GM18520 (cell line): Measurements from ENCODE around the gene SND1.
A peak's percentile ranks its signal among the peaks of the same experiment; 100 is the strongest.
"Not testable (repeated sequence)": the region's sequence is repeated elsewhere in the genome, so short reads cannot be mapped to it uniquely, and the experiment has no call there.

Source experiments
- ATAC-seq: cut with Tn5 transposase; IDR thresholded peaks from one replicate; pipeline ENCODE4 v1.9.1; 2021; ENCODE audit not compliant: unreplicated experiment

Gene SND1

DNA sequence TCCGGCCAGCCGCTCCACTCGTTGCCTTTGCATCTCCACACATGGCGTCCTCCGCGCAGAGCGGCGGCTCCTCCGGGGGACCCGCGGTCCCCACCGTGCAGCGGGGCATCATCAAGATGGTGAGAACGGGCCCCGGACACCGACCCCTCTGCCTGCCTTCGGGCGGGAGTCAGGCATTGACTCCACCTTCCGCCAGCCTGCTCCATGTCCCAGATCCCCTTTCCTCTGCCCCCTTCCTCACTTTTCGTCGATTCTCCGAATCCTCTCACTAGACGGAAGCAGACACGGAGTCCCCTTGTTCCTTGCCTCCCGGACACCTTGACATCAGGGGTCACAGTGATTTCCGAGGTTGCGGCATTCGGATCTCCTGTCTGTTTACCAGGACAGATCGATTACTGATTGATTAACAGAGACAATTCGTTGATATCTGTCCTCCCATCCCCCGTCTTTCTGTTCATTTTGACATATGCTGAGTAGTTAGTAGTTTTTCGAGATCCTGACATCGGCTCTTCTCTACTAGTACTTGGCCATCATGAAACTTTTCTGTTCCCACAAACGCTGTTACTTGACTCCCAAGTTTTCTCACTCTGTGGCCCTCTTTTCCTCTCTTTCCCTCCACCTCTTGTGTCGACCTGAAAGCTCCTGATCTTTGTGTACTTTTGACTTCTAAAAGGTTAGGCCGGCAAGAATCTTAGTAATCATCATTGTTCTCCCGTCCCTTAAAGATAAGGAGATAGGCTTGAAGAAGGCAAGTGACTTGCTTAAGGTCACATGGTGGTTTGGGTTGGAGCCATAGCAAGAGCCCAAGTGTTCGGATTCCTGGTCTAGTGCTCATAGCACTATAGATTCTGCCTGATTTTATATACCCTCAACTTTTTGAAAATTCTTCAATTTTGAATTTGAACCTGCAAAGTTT is 597 bp downstream of the SND1 start:
- ATAC-seq, result no peak

DNA sequence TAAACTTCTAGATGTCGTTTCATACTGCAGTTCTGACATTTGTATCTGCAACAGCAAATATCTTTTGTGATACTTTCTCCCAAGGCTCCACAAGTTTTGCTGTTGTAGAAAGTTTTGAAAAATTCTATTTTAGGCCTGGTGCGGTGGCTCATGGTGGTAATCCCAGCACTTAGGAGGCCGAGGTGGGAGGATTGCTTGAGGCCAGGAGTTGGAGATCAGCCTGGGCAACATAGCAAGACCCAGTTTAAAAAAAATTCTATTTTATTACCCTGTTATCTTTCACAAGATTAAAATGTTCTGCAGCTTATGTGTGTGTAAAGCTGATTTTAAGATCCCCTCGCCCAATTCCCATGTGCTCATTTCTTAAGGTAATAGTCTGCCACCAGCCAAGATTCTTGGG is 1.4 kb downstream of the SND1 start:
- no peak for ATAC-seq

DNA sequence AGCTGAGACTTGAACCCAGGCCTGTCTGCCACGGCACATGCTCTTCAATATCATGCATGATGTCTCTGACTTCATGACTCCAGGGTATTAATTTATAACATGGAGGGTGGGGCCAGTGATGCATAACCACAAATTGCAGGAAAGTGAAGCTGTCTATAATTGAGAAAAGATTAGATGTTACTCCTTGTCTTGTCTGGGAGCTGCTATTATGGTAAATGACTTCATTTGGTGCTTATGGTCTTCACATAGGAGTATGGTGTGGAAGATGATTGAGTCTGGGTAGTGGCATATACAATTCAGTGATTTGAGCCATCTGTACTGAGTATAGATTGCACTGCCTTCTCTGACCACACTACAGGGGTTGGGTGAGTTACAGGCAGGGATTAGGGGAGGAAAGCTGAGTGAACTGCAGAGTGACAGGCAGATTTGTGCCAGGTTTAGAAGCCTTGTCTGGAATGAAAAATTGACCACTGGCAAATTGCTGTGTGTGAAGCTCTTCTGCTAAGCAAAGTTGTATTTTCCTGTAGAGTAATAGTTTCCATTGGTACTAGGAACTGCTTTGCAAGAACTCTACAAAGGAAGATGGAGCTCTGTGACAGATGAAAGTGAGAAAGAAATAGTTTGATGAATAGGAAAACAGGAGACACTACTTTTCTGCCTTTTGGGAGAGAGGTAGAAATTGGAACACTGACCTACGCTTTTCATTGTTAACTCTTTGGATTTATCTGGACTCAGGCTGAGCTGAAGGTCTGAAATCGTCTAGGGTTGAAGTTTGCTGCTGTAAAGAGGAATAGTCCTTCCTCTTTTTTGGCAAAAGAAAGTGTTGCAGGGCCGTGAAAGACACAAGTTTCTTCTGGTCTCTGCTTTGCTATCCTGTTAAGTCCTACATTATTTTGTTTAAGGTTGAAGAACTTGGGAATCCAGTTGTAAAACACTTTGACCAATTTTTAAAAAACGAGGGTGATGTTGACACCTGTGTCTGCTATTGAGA is 2.7 kb downstream of the SND1 start:
- no peak for ATAC-seq

DNA sequence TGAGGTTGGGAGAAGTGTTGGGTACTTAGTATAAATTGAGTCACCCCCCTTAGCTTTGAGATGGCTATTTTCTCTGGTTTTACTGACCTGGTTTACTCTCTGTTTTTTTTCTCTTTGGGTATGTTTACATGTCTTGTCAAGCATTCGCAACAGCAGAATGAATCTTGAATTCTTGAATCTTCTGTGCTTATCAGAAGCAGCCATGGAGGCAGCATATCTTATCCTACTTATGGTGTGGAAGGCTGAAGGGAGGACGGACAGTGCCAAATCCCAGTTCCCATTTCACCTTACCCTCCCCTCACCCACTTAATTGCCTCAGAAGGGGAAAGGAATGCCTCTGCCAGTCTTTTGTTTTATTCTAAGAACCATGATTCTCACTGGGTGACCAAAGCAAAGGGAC is 3.7 kb downstream of the SND1 start:
- no peak for ATAC-seq

DNA sequence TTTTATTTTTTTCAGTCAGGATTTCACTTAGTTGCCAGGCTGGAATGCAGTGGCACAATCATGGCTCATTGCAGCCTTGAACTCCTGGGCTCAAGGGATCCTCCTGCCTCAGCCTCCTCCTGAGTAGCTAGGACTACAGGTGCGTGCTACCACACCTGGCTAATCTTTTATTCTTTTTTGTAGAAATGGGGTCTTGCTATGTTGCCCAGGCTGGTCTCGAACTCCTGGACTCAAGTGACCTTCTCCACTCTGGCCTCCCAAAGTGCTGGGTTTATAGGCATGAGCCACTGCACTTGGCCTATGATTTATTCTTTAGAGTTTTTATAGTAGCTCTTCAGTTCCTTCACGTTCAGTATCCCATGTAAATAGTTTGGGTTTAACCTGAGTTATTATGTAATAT is 5.5 kb downstream of the SND1 start:
- ATAC-seq, result no peak

DNA sequence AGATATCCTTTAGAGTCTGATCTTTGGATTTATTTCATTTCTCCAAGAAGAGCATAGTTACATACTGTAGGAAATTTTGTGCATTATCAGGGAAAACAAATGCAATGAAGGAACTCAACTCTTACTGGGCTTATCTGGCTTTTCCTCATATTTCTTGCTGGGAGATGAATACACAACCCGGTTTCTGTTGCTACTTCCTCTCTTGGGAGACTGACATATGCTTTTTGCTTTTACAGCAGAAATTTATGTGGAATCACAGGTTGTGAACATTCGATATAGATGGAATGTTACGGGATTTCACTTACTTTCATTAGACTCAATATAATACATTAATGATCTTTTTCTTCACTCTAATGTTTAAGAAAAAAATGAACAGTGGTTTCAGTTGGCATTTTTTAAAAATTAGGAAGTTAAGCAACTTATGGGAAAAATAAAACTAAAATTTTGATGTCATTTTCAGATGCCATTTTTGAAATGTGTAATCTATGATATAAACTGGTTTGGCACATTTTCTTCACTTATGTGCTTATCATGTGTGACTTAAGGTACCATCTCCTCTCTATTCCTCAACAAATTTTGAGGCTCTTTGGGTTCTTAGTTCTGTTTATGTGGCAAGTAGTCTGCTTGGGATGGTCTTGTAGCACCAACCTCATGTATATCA is 7.1 kb downstream of the SND1 start:
- no peak for ATAC-seq

DNA sequence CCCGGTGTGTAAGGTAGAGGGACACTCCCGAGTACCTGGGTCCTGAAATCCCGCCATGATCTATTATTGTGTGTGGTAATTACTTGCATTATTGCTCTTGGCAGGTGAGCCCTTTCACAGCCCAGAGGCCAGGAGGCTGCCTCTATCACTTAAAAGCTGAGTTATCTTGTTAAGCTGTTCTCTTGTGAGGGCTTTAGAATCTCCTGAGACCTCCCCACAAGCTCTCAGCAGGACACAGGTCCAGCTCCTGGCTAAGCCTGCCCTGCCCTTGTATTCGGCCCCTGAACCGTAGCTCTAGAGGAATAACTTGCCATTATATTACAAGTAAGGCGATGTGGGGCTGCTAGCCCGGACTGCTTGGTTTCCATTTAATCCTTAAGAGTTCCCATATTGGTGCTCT is 13.9 kb downstream of the SND1 start:
- no peak for ATAC-seq

DNA sequence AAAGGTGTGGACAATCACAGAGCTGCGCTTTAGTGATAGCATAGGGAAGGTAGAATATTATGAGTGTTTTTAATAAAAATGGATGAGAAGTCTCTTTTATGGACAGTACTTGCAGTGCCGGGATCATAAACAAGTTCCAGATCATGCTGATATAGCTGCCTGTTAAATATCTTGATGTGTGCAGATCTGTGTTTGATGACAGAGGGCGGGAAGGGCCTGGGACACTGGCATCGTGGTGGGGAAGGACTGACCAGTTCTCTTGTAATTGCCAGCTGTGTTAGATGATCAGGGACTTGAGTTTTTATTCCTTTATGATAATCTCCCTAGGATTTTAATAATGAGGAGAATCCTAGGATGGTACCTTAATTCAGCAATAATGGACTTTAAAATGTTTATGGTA is 14.6 kb downstream of the SND1 start:
- no peak for ATAC-seq

DNA sequence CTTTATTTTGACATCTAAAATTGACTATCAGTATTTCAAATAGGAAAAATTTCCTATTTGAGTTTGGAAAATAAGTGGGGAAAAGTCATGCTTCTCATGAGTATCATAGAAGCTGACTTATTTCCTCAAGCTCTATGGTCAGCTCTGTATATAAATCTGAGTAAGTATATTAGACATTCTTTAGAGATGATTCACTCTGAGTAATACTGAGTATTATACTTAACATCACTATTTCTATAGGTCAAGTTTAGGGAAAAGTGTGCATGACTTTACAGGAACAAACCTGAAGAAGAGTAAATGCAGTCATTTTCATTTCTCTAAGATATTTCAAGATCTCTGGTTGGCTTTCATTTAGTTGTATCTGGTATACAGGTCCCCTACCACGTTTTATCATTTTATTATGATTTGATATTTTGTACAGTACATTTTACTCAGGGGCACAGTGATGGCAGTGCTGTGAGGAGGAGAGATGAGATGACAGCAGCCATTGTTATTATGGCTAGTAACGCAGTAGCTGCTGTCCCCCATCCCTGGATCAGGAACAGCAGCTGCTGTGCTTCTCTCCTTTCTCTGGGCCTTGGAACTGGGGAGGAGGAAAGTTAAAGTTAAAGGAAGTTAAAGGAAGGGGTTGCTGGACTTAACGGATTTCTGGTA is 15.2 kb downstream of the SND1 start:
- ATAC-seq, result peak; percentile 55

DNA sequence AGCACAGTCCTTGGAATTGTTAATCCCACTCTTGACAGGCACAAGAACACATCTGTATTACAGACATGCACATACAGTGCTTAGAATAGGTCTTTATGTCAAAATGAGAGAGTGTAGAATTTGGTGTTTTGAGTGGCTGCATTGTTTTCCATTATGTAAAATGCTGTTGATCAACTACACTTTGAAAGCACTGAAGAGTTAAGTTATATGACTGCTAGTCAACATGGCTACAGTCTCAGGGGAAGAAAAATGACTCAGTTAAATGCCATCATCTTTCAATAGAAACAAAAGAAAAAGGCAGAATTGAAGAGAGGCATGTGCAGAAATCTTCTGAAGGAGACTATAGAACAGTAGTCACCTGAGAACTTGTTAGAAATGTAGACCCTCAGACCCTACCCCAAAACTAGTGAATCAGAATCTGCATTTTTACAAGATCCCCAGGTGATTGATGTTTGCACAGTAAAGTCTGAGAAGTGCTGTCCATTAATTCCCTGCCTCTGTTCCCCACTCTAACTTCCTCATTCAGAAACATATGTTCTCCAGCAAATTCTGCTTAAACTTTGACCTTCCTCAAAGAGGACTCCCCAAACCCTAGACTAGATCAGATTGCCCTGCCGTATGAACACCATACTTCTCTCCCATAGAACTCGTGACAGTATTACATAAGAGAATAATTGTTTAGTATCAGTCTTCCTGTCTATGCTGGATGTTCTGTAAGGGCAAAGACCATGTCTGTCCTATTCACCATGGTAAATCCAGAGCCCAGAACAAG is 16.0 kb downstream of the SND1 start:
- no peak for ATAC-seq

DNA sequence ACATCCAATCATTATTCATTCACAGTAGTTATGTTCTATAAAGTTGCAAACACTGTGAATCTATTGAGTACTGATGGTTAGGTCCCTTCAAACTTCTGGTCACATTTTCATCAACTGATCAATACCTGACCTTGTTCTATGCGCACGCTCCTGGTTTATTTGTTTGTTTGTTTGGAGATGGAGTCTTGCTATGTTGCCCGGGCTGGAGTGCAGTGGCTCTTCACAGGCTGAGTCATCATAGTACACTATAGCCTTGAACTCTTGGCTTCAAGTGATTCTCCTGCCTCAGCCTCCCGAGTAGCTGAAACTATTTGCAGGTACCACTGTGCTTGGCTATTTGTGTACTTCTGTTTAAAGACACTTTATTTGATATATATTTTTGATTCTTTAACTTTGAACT is 19.3 kb downstream of the SND1 start:
- no peak for ATAC-seq

DNA sequence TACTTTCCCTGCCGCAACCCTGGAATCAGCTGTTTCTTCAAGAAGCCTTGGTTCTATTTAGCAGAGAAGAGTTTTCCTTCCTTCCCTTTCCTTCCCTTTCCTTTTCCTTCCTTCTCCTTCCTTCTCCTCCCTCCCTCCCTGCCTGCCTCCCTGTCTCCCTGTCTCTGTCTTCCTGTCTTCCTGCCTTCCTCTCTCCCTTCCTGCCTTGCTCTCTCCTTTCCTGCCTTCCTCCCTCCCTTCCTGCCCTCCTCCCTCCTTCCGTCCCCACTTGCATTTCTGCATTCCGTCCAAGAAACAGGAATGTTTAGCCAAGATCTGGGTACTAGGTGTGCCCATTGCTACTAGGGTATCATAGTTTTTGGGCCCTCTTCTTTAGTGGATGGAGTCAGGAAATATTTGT is 21.9 kb downstream of the SND1 start:
- no peak for ATAC-seq

DNA sequence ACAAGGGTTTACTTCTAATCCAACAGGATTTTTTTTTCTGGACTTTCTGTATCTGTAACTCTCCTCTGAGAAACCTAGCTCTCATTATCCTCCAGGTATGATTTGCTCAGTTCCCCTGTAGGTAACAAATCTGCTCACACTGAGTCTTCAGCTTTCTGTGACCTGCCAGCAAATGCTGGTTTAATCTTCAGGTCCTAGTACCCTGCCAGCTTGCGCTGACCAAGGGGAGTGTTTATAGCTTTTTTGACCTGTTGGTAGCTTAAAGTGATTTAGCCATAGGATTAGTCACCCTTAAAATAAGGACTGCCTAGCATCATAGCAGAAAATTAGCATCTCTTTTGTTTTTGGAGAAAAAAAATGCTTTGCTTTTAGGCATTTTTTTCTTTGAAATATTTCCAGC is 22.4 kb downstream of the SND1 start:
- no peak for ATAC-seq

DNA sequence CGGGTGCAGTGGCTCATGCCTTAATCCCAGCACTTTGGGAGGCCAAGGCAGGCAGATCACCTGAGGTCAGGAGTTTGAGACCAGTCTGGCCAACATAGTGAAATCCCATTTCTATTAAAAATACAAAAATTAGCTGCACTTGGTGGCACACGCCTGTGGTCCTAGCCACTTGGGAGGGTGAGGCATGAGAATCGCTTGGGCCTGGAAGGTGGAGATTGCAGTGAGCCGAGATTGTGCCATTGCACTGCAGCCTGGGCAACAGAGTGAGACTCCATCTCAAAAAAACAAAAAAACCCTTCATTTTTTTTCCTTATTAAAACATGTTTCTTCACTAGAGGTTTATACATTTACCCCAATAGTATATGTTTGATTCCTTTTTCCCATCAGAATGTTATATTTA is 22.9 kb downstream of the SND1 start:
- ATAC-seq, result not testable (repeated sequence)

DNA sequence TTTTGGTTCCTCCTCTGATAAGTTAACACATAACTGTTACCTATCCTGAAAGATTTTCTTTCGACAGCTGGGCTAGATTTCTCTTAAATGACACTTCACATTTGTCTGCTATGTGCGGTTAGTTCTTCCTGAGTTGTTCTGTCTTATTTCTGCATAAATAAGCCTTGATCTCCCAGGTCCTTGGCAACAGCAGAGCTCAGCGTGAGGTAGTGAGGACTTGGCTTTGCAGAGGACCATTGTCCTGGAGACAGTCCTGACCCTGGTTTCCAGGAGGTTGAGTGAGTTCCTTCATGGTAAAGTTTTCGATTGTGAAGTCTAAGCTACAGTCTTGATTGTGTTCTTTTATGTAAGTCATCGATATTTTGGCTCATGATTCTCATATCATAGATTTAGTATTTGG is 23.7 kb downstream of the SND1 start:
- ATAC-seq, result no peak

DNA sequence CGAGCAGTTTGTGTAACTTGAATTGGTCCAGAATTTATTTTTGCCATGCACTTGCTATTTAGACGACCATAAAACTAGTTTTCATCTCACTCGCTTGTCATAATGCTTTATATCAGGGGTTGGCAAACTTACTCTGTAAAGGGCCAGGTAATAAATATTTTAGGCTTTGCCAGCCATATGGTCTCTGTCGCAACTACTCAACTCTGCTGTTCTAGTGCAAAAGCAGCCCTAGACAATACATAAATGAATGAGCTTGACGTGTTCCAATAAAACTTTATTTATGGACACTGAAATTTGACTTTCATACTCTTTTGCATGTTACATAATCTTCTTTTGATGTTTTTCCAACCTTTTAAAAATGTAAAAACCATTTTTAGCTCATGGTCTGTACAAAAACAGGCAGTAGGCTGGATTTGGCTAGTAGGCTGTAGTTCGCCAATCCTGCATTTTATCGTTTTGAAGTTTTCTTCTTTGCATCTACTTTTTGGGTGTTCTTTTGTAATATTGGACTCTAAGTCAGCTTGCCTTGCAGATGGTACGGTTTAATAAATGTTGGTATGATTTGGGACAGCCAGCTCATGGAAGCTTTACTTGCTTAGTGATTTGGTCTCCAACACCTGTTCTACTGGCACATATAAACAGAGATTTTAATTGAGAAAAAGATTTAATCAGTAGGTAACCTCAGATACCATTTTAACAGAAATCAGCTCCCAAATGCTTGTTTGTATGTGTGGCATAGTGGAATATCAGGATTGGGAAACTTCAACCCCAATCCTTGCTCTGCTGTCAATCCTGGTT is 25.6 kb downstream of the SND1 start:
- ATAC-seq, result no peak

DNA sequence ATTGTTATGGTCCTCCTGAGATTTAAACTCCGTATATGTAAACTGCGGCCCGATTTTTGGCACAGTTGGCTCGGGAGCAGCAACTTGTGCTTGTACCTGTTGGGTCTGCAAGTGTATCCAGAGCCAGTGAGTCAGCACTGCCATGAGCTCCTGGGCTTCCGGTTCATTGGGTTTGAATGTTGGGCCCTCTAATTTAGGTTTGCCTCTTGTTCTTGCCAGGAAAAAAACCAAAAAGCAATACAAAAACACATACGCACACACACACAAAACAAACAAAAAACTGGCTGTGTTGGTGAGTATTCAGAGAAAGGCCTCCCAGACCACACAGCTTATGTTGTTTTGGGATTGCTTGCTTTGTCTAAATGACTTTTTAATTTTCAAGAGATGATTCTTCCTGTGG is 26.3 kb downstream of the SND1 start:
- no peak for ATAC-seq

DNA sequence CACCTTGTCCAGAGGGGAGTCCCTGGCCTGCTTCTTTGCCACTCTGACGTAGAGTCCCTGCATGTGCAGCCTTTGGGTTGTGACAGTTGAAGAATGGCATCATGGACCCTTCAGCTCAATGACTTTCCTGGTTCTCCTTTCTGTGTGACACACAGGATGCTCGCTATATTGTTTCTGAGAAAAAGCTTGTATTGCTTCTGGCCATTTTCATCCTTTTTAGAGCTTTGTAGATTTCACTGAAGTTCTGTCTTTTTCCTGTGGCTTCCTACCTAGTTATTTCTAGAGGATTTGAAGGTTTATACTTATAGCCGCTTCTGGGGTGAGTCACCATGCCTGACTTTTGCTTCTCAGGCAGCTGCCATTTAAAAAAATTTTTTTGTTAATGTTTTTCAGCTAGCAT is 27.0 kb downstream of the SND1 start:
- peak; percentile 68 for ATAC-seq

DNA sequence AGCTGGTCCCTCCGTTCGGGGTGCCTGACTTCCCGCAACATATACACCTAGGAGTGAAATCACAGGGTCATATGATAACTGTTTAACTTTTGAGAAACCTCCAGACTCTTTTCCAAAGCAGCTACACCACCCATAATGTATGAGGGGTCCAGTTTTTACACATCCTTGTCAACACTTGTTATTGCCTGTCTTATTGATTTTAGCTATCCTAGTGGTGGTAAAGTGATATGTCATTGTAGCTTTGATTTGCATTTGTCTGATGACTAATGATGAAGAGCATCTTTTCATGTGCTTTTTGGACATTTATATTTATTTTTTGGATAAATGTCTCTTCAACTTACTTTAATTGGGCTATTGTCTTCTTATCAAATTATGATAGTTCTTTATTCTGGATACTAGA is 29.0 kb downstream of the SND1 start:
- no peak for ATAC-seq
